ENCODE data around the gene OR9Q1. TPM values are rescaled to one million over a fixed set of nuclear protein-coding genes. Genes with fewer than 3 reads are reported as not detected.

Gene OR9Q1
- polyA plus RNA-seq, 3 donors = not detected

GRCh38 chr11:58086528-58086927, 62.8 kb downstream of the OR9Q1 start:
- DNase-seq (ENCODE audit: extremely low read depth in 1 of 11, low read depth in 9 of 11, low spot score in 4 of 11) = no peak

GRCh38 chr11:58097437-58097836, 73.8 kb downstream of the OR9Q1 start:
- DNase-seq (ENCODE audit: extremely low read depth in 1 of 11, low read depth in 9 of 11, low spot score in 4 of 11) = no peak

GRCh38 chr11:58121096-58121495, 97.4 kb downstream of the OR9Q1 start:
- no peak for DNase-seq (ENCODE audit: extremely low read depth in 1 of 11, low read depth in 9 of 11, low spot score in 4 of 11)

- no peak for DNase-seq (ENCODE audit: extremely low read depth in 1 of 11, low read depth in 9 of 11, low spot score in 4 of 11)
Measured at GRCh38 chr11:58125469-58125868, 101.8 kb downstream of the OR9Q1 start, which contains the start of gene OR9I1. OR9I1 (minus strand) TSS chr11:58125530; CDS start chr11:58119444, 6,086 bp downstream.

GRCh38 chr11:58127350-58127749, 103.7 kb downstream of the OR9Q1 start:
- DNase-seq (ENCODE audit: extremely low read depth in 1 of 11, low read depth in 9 of 11, low spot score in 4 of 11) = no peak

- DNase-seq (ENCODE audit: extremely low read depth in 1 of 11, low read depth in 9 of 11, low spot score in 4 of 11) = no peak
Measured at GRCh38 chr11:58133309-58134076, 109.8 kb downstream of the OR9Q1 start.

GRCh38 chr11:58134151-58134550, 110.5 kb downstream of the OR9Q1 start:
- DNase-seq (ENCODE audit: extremely low read depth in 1 of 11, low read depth in 9 of 11, low spot score in 4 of 11) = no peak

- no peak for DNase-seq (ENCODE audit: extremely low read depth in 1 of 11, low read depth in 9 of 11, low spot score in 4 of 11)
Measured at GRCh38 chr11:58135171-58135570, 111.5 kb downstream of the OR9Q1 start.

GRCh38 chr11:58142761-58143160, 119.1 kb downstream of the OR9Q1 start:
- no peak for DNase-seq (ENCODE audit: extremely low read depth in 1 of 11, low read depth in 9 of 11, low spot score in 4 of 11)

- no peak for DNase-seq (ENCODE audit: extremely low read depth in 1 of 11, low read depth in 9 of 11, low spot score in 4 of 11)
Measured at GRCh38 chr11:58152781-58153180, 129.1 kb downstream of the OR9Q1 start.

GRCh38 chr11:58164389-58164788, 140.7 kb downstream of the OR9Q1 start:
- no peak for DNase-seq (ENCODE audit: extremely low read depth in 1 of 11, low read depth in 9 of 11, low spot score in 4 of 11)

GRCh38 chr11:58164990-58165389, 141.3 kb downstream of the OR9Q1 start:
- no peak for DNase-seq (ENCODE audit: extremely low read depth in 1 of 11, low read depth in 9 of 11, low spot score in 4 of 11)

- DNase-seq (ENCODE audit: extremely low read depth in 1 of 11, low read depth in 9 of 11, low spot score in 4 of 11) = no peak
Measured at GRCh38 chr11:58165504-58166106, 141.9 kb downstream of the OR9Q1 start.

GRCh38 chr11:58177409-58178054, 153.9 kb downstream of the OR9Q1 start:
- DNase-seq (ENCODE audit: extremely low read depth in 1 of 11, low read depth in 9 of 11, low spot score in 4 of 11) = no peak

- no peak for DNase-seq (ENCODE audit: extremely low read depth in 1 of 11, low read depth in 9 of 11, low spot score in 4 of 11)
Measured at GRCh38 chr11:58178444-58178843, 154.8 kb downstream of the OR9Q1 start.

- no peak for DNase-seq (ENCODE audit: extremely low read depth in 1 of 11, low read depth in 9 of 11, low spot score in 4 of 11)
Measured at GRCh38 chr11:58179648-58180047, 156.0 kb downstream of the OR9Q1 start.

- DNase-seq (ENCODE audit: extremely low read depth in 1 of 11, low read depth in 9 of 11, low spot score in 4 of 11) = no peak
Measured at GRCh38 chr11:58186938-58187337, 163.3 kb downstream of the OR9Q1 start.

- DNase-seq (ENCODE audit: extremely low read depth in 1 of 11, low read depth in 9 of 11, low spot score in 4 of 11) = no peak
Measured at GRCh38 chr11:58188770-58189169, 165.1 kb downstream of the OR9Q1 start, which contains the start of gene OR9Q2. OR9Q2 (plus strand) TSS chr11:58189070; CDS start chr11:58190491, 1,421 bp downstream.

- DNase-seq (ENCODE audit: extremely low read depth in 1 of 11, low read depth in 9 of 11, low spot score in 4 of 11) = no peak
Measured at GRCh38 chr11:58192229-58192628, 168.5 kb downstream of the OR9Q1 start.

GRCh38 chr11:58193391-58193790, 169.7 kb downstream of the OR9Q1 start:
- DNase-seq (ENCODE audit: extremely low read depth in 1 of 11, low read depth in 9 of 11, low spot score in 4 of 11) = no peak

Measured in renal cortex interstitium (tissue), 11 donors.